ENCODE data around the gene RSAD2. TPM values are rescaled to one million over a fixed set of nuclear protein-coding genes. Genes with fewer than 3 reads are reported as not detected.

RSAD2 gene
- total RNA-seq, 1 experiment from 2014 or later = not detected

DNA sequence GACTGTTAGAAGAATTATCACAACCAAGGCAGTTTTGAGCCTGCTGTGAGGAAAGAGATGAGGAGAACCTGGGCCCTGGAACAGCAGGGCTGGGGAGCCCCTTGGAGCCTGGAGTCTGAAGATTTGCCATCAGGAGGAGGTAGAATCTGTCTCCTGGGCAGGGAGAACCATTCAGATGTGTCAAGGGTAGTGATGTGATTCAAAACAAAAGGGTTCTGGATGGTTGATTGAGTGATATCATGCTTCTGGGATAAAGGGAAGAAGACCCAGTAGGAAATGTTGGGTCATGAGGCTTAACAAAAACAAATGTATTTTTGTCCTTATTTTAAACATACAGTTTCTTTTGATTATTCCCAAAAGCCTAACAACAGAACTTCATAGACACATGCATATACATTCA is 68.2 kb downstream of the RSAD2 start:
- H3K27me3 ChIP-seq (ENCODE audit: control insufficient read depth, insufficient read depth, low read length) = no peaks in the 10 kb centered on the region
- no peaks in the 10 kb centered on the region for H3K36me3 ChIP-seq (replicated peaks; ENCODE audit: control insufficient read depth, insufficient read depth, low read length)
- H3K4me3 ChIP-seq (ENCODE audit: insufficient read depth, low read depth, low read length) = no peak overlapping the region
- DNase-seq = no peak

DNA sequence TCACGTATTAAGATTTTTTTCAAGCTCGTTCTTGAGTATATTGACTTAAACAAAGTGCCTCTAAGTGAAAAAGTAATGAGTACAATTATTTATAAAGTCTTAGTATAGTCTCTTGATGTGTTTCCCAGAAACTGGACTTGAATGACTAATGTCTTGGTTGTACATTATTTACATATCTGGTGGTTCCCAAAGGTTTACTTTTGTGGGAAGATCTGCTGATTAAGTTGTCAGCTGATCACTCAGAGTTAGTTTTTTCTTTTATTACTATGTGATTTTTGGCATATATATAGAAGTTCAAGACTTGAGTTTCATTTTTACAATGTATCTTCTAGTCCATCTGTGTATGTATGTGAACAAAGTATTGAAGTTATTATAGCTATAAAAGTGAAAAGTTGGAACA is 69.1 kb downstream of the RSAD2 start:
- no peaks in the 10 kb centered on the region for H3K36me3 ChIP-seq (replicated peaks; ENCODE audit: control insufficient read depth, insufficient read depth, low read length)
- no peaks in the 10 kb centered on the region for H3K27me3 ChIP-seq (ENCODE audit: control insufficient read depth, insufficient read depth, low read length)
- DNase-seq = no peak
- no peak overlapping the region for H3K4me3 ChIP-seq (ENCODE audit: insufficient read depth, low read depth, low read length)

Other genes starting within 250 kb of the RSAD2 start
- gene CMPK2, start 11.9 kb upstream of the RSAD2 start, total RNA-seq (2014; rRNA removed; shearing (Covaris generic)) = 0.48 and 0.69 TPM in 2 replicates
- gene RNF144A, start 39.6 kb downstream of the RSAD2 start, total RNA-seq (2014; rRNA removed; shearing (Covaris generic)) = 13.6 and 20.6 TPM in 2 replicates

Data from H7 (cell line).